Gastrocnemius medialis (tissue), 4 donors: ENCODE results near the gene KIAA1217. TPM values are rescaled to one million over a fixed set of nuclear protein-coding genes. Genes with fewer than 3 reads are reported as not detected.

Source experiments
- ATAC-seq, 2 donors: fragments of 150-250 bp; one replicate each; pipeline ENCODE4 v1.9.1; 2016
- DNase-seq, 2 donors: peaks; one replicate each; pipeline ENCODE4 v3.0.0-alpha.2; 2019
- H3K27ac ChIP-seq, 4 donors: fragments of 200-600 bp; sonication (generic); 1 replicate in 1 of 4; 2 replicates in 3 of 4; pipeline ENCODE4 v1.5.1; 2016 to 2018; ENCODE audit warnings: mild to moderate bottlenecking in 2 of 4, moderate library complexity in 1 of 4
- H3K27me3 ChIP-seq, 3 donors: fragments of 200-600 bp; sonication (generic) in 2 of 3; 1 replicate in 1 of 3; 2 replicates in 2 of 3; pipeline versions ENCODE4 v1.5.1 to v1.6.0; 2016 to 2019; ENCODE audit warnings: mild to moderate bottlenecking in 1 of 3, moderate library complexity in 1 of 3
- H3K36me3 ChIP-seq, 2 donors: fragments of 200-600 bp; sonication (generic) in 1 of 2; one replicate each; pipeline ENCODE4 v1.5.1; 2017 to 2018
- H3K4me1 ChIP-seq, 2 donors: fragments of 200-600 bp; sonication (generic) in 1 of 2; one replicate each; pipeline ENCODE4 v1.5.1; 2016 to 2017; ENCODE audit warnings: mild to moderate bottlenecking in 2 of 2
- H3K4me3 ChIP-seq, 4 donors: fragments of 200-600 bp; sonication (generic) in 3 of 4; 1 replicate in 1 of 4; 2 replicates in 3 of 4; pipeline ENCODE4 v1.5.1; 2016 to 2019; ENCODE audit warnings: mild to moderate bottlenecking in 2 of 4
- H3K9me3 ChIP-seq, 3 donors: fragments of 200-600 bp; sonication (generic) in 2 of 3; 1 replicate in 1 of 3; 2 replicates in 2 of 3; pipeline ENCODE4 v1.5.1; 2016 to 2019
- CTCF ChIP-seq, 5 experiments: fragments of 450-650 bp in 3 of 5; fragments of 200-600 bp in 2 of 5; sonication (generic) in 2 of 5; IDR thresholded peaks in 4 of 5; conservative IDR thresholded peaks in 1 of 5; 1 replicate in 4 of 5; 2 replicates in 1 of 5; pipeline ENCODE4 v1.5.1; 2016 to 2019; ENCODE audit warnings: antibody characterized with exemption in 5 of 5, mild to moderate bottlenecking in 3 of 5, moderate library complexity in 3 of 5
- POLR2A ChIP-seq, 2 donors: fragments of 450-650 bp; IDR thresholded peaks; one replicate each; pipeline ENCODE4 v1.6.1; 2017; ENCODE audit warnings: antibody characterized with exemption in 2 of 2, mild to moderate bottlenecking in 2 of 2, moderate library complexity in 2 of 2
- in situ Hi-C, 4 donors: fragments of 200-750 bp; cut with MboI; loops; one replicate each; pipeline versions ENCODE4 v1.15.0 to v1.8.0; 2017; ENCODE audit warnings: low sequenced_read_pairs in 4 of 4
- intact Hi-C: fragments of 100-400 bp; cut with DNase I; formaldehyde crosslinking; loops from one replicate; pipeline ENCODE4 v1.15.1; 2023; ENCODE audit warnings: low total_unique reads
- total RNA-seq, 4 donors: library from RNA; depleted of rRNA; stranded (reverse); fragments of >200 nt; gene quantifications; one replicate each; pipeline versions ENCODE4 v1.1.0 to v1.2.3, GENCODE V29; 2016

KIAA1217 gene
- total RNA-seq, 4 donors from 2014 or later: 152 to 266 (median 155) TPM

GRCh38 chr10:24251547-24251946, 42.6 kb downstream of the KIAA1217 start:
- no peaks in the 10 kb centered on the region for H3K36me3 ChIP-seq
- H3K4me1 ChIP-seq: peaks cover 82 to 87% of the 10 kb centered on the region in 2 donors
- in situ Hi-C loops (no loop called here), intact Hi-C loops (loop anchor here (2.0 to 5.0 kb wide), 2 partner anchors 109 to 131 kb away; no protein-coding TSS in a partner anchor)
- H3K27me3 ChIP-seq: no peaks in the 10 kb centered on the region
- DNase-seq (no peak), ATAC-seq (no peak)
- no peak overlapping the region for H3K4me3 ChIP-seq
- no peaks in the 10 kb centered on the region for H3K9me3 ChIP-seq
- no peak for TF ChIP-seq CTCF (IDR thresholded peaks at IDR 0.05 in 4 of 5, conservative IDR thresholded peaks at IDR 0.05 in 1 of 5)
- TF ChIP-seq POLR2A (IDR thresholded peaks at IDR 0.05): no peak
- H3K27ac ChIP-seq: peak overlapping the region; percentile 94 to 98 (median 96)

- Histone ChIP-seq H3K27me3 (no peaks in the 10 kb centered on the region), H3K9me3 (no peaks in the 10 kb centered on the region), H3K27ac (peak overlapping the region; percentile 94 to 98 (median 96)), H3K36me3 (no peaks in the 10 kb centered on the region), H3K4me1 (peaks cover 93 to 97% of the 10 kb centered on the region in 2 donors), H3K4me3 (no peak overlapping the region)
- in situ Hi-C loops (no loop called here), intact Hi-C loops (loop anchor here (5.0 kb wide), 1 partner anchor 128 kb away; no protein-coding TSS in a partner anchor)
- TF ChIP-seq CTCF (IDR thresholded peaks at IDR 0.05 in 4 of 5, conservative IDR thresholded peaks at IDR 0.05 in 1 of 5) (no peak), POLR2A (IDR thresholded peaks at IDR 0.05) (no peak)
- DNase-seq: peak; percentile 45 to 79
- ATAC-seq: peak; percentile 27 to 28
Measured at GRCh38 chr10:24254180-24254579, 45.2 kb downstream of the KIAA1217 start.

- Histone ChIP-seq H3K4me1 (peaks cover 93 to 97% of the 10 kb centered on the region in 2 donors), H3K27ac (peak overlapping the region; percentile 94 to 98 (median 96)), H3K9me3 (no peaks in the 10 kb centered on the region), H3K27me3 (no peaks in the 10 kb centered on the region), H3K36me3 (no peaks in the 10 kb centered on the region), H3K4me3 (peak overlapping the region; percentile 5 to 26 (median 20))
- in situ Hi-C loops: no loop called here
- ATAC-seq (no peak), DNase-seq (no peak)
- intact Hi-C loops: no loop called here
- no peak for TF ChIP-seq POLR2A (IDR thresholded peaks at IDR 0.05)
- no peak for TF ChIP-seq CTCF (IDR thresholded peaks at IDR 0.05 in 4 of 5, conservative IDR thresholded peaks at IDR 0.05 in 1 of 5)
Measured at GRCh38 chr10:24255115-24255880, 46.4 kb downstream of the KIAA1217 start.

GRCh38 chr10:24255881-24256311, 47.0 kb downstream of the KIAA1217 start:
- in situ Hi-C loops (no loop called here), intact Hi-C loops (loop anchor here (2.0 kb wide), 1 partner anchor 51 kb away; no protein-coding TSS in a partner anchor)
- peak overlapping the region; percentile 94 to 98 (median 96) for H3K27ac ChIP-seq
- H3K36me3 ChIP-seq: no peaks in the 10 kb centered on the region
- H3K27me3 ChIP-seq: no peaks in the 10 kb centered on the region
- DNase-seq (peak; percentile 80 to 90), ATAC-seq (peak; percentile 57 to 67)
- H3K9me3 ChIP-seq: no peaks in the 10 kb centered on the region
- peak overlapping the region; percentile 5 to 26 (median 20) for H3K4me3 ChIP-seq
- peak; percentile 32 to 41 for TF ChIP-seq POLR2A (IDR thresholded peaks at IDR 0.05)
- TF ChIP-seq CTCF (IDR thresholded peaks at IDR 0.05 in 4 of 5, conservative IDR thresholded peaks at IDR 0.05 in 1 of 5): no peak
- peaks cover 95 to 99% of the 10 kb centered on the region in 2 donors for H3K4me1 ChIP-seq
